Stimulated activated CD8-positive, alpha-beta memory T cell treated with anti-CD3 and anti-CD28 coated beads, Interleukin-7, amount 100 ng/mL, for 1 hour (primary cell): ENCODE data around the gene IER2.
"Not testable (repeated sequence)": the region's sequence is repeated elsewhere in the genome, so short reads cannot be mapped to it uniquely, and the experiment has no call there.

Experiments used
- DNase-seq, 2 donors: peaks; one replicate each; pipeline ENCODE4 v3.0.0-alpha.2; 2020; ENCODE audit warnings: low read depth in 2 of 2

IER2 gene

GRCh38 chr19:13138171-13138915 is 11.9 kb upstream of the IER2 start:
- no peak for DNase-seq

- DNase-seq: no peak
These were observed 11.4 kb upstream of the IER2 start for GRCh38 chr19:13138916-13139198.

- DNase-seq: no peak
These were observed 10.4 kb upstream of the IER2 start for GRCh38 chr19:13139633-13140311.

- no peak for DNase-seq
These were observed 3.2 kb upstream of the IER2 start for GRCh38 chr19:13146763-13147563.

GRCh38 chr19:13149173-13149627 is 1.0 kb upstream of the IER2 start:
- DNase-seq: not testable (repeated sequence)

GRCh38 chr19:13149628-13150186 is 504 bp upstream of the IER2 start:
- no peak for DNase-seq

- no peak for DNase-seq
These were observed 857 bp downstream of the IER2 start for GRCh38 chr19:13150931-13151604.

GRCh38 chr19:13151605-13152355 is 1.6 kb downstream of the IER2 start:
- peak; percentile 91 to 93 for DNase-seq

GRCh38 chr19:13152356-13152973 is 2.3 kb downstream of the IER2 start:
- no peak for DNase-seq

- peak; percentile 95 to 98 for DNase-seq
These were observed 2.9 kb downstream of the IER2 start for GRCh38 chr19:13152974-13153568.

GRCh38 chr19:13153569-13154240 is 3.5 kb downstream of the IER2 start:
- no peak for DNase-seq

- no peak for DNase-seq
These were observed 4.1 kb downstream of the IER2 start for GRCh38 chr19:13154241-13154778.

- DNase-seq: peak in 1 of 2 donors; percentile 66
These were observed 4.8 kb downstream of the IER2 start for GRCh38 chr19:13154911-13155471.

- no peak for DNase-seq
These were observed 5.5 kb downstream of the IER2 start for GRCh38 chr19:13155472-13156359.

- no peak for DNase-seq
These were observed 9.5 kb downstream of the IER2 start for GRCh38 chr19:13159713-13160112.

- no peak for DNase-seq
These were observed 10.3 kb downstream of the IER2 start for GRCh38 chr19:13160557-13160956.

- DNase-seq: peak; percentile 71 to 75
These were observed 12.8 kb downstream of the IER2 start for GRCh38 chr19:13162724-13163608.
